NCI-H2107 (cell line): ENCODE results near the gene DCTN4.
"Not testable (repeated sequence)": the region's sequence is repeated elsewhere in the genome, so short reads cannot be mapped to it uniquely, and the experiment has no call there.

Source experiments
- DNase-seq: peaks from one replicate; lab custom pipeline; 2025; lab: John Stamatoyannopoulos, UW

DCTN4 gene

GRCh38 chr5:150778517-150779396 lies 19.9 kb upstream of the DCTN4 start, which contains the start of gene SMIM3:
SMIM3 (plus strand) TSS chr5:150778757; CDS start chr5:150795441, 16,684 bp downstream.
- no peak for DNase-seq

- DNase-seq, result no peak
Measured at GRCh38 chr5:150778088-150778516, 19.3 kb upstream of the DCTN4 start.

- no peak for DNase-seq
Measured at GRCh38 chr5:150777685-150778084, 18.9 kb upstream of the DCTN4 start.

- no peak for DNase-seq
Measured at GRCh38 chr5:150774145-150774544, 15.3 kb upstream of the DCTN4 start.

- DNase-seq, result no peak
Measured at GRCh38 chr5:150771034-150771795, 12.4 kb upstream of the DCTN4 start.

GRCh38 chr5:150766251-150766650 lies 7.4 kb upstream of the DCTN4 start:
- DNase-seq, result no peak

- DNase-seq, result no peak
Measured at GRCh38 chr5:150765799-150766169, 7.0 kb upstream of the DCTN4 start.

GRCh38 chr5:150765011-150765798 lies 6.4 kb upstream of the DCTN4 start:
- DNase-seq, result no peak

GRCh38 chr5:150764530-150764929 lies 5.7 kb upstream of the DCTN4 start:
- DNase-seq, result no peak

GRCh38 chr5:150763023-150763769 lies 4.4 kb upstream of the DCTN4 start:
- DNase-seq, result no peak

GRCh38 chr5:150762211-150762610 lies 3.4 kb upstream of the DCTN4 start:
- no peak for DNase-seq

GRCh38 chr5:150759334-150759583 lies 442 bp upstream of the DCTN4 start:
- DNase-seq, result no peak

GRCh38 chr5:150758203-150758530 lies 650 bp downstream of the DCTN4 start:
- no peak for DNase-seq

GRCh38 chr5:150757087-150757649 lies 1.6 kb downstream of the DCTN4 start:
- DNase-seq, result no peak

- DNase-seq, result no peak
Measured at GRCh38 chr5:150753863-150754262, 5.0 kb downstream of the DCTN4 start.

- no peak for DNase-seq
Measured at GRCh38 chr5:150753463-150753862, 5.4 kb downstream of the DCTN4 start.

- no peak for DNase-seq
Measured at GRCh38 chr5:150751096-150751891, 7.5 kb downstream of the DCTN4 start.

- no peak for DNase-seq
Measured at GRCh38 chr5:150750469-150750868, 8.3 kb downstream of the DCTN4 start.

- not testable (repeated sequence) for DNase-seq
Measured at GRCh38 chr5:150743142-150743488, 15.7 kb downstream of the DCTN4 start.

GRCh38 chr5:150742455-150743141 lies 16.2 kb downstream of the DCTN4 start:
- not testable (repeated sequence) for DNase-seq
